ENCODE data around the gene PUS10.

The PUS10 gene

DNA sequence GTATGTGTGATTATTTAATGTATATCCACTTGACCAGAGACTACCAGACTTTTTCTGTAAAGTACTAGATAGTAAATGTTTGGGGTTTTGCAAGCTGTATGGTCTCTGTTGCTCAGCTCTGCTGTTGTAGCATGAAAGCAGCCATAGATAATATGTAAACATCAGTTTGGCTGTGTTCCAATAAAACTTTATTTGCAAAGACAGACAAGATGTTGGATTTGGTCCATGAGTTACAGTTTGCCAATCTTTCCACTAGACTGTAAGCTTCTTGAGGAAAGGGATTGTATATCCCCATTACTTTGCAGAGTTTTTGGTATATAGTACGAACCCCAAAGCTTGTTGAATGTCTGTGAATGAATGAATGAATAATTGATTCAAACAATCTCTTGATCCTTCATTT, 119.5 kb downstream of the PUS10 start:
- TF ChIP-seq, protein P1, sequence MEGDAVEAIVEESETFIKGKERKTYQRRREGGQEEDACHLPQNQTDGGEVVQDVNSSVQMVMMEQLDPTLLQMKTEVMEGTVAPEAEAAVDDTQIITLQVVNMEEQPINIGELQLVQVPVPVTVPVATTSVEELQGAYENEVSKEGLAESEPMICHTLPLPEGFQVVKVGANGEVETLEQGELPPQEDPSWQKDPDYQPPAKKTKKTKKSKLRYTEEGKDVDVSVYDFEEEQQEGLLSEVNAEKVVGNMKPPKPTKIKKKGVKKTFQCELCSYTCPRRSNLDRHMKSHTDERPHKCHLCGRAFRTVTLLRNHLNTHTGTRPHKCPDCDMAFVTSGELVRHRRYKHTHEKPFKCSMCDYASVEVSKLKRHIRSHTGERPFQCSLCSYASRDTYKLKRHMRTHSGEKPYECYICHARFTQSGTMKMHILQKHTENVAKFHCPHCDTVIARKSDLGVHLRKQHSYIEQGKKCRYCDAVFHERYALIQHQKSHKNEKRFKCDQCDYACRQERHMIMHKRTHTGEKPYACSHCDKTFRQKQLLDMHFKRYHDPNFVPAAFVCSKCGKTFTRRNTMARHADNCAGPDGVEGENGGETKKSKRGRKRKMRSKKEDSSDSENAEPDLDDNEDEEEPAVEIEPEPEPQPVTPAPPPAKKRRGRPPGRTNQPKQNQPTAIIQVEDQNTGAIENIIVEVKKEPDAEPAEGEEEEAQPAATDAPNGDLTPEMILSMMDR (IDR thresholded peaks at IDR 0.05): no peak
